ENCODE data around the gene SH3RF3. TPM values are rescaled to one million over a fixed set of nuclear protein-coding genes. Genes with fewer than 3 reads are reported as not detected.

Gene SH3RF3
- total RNA-seq, 1 experiment from 2014 or later = not detected

- no TSS peak for BruUV-seq (replicated peaks)
- ChIA-PET POLR2A (no interaction called here), RAD21 (ENCODE audit: low non-redundant PET in 1 of 2, low total read pairs in 2 of 2, uncharacterized antibody in 2 of 2, unreplicated experiment in 2 of 2) (no interaction called here), CTCF (no interaction called here)
- no peak overlapping the region for H3K4me2 ChIP-seq (ENCODE audit: low read length)
- H3K4me3 ChIP-seq (replicated peaks in 1 of 2; ENCODE audit: low read depth in 1 of 2, low read length in 2 of 2) = no peak overlapping the region
- H3K9me3 ChIP-seq (ENCODE audit: control insufficient read depth in 1 of 2, insufficient read depth in 1 of 2, low read depth in 1 of 2, low read length in 2 of 2) = peaks cover 0 to 4% of the 10 kb centered on the region in 2 experiments; a peak in 2 of 4 replicates
- TF ChIP-seq SRF (IDR thresholded peaks at IDR 0.05; ENCODE audit: low read depth) = no peak
- TF ChIP-seq RAD21 (IDR thresholded peaks at IDR 0.05; ENCODE audit: low read depth) = no peak
- no peak for TF ChIP-seq ELF1 (IDR thresholded peaks at IDR 0.05; ENCODE audit: borderline replicate concordance, low read depth)
- TF ChIP-seq EZH2phosphoT487 (IDR thresholded peaks at IDR 0.05; ENCODE audit: borderline replicate concordance) = no peak
- TF ChIP-seq REST (IDR thresholded peaks at IDR 0.05; ENCODE audit: low read depth) = no peak
- no peak for TF ChIP-seq ATF3 (IDR thresholded peaks at IDR 0.05)
- H3K79me2 ChIP-seq (ENCODE audit: insufficient read depth, low read length) = no peaks in the 10 kb centered on the region
- no peak overlapping the region for H3K9ac ChIP-seq (ENCODE audit: low read length)
- peaks cover 0 to 5% of the 10 kb centered on the region in 2 experiments; a peak in 1 of 4 replicates for H3K4me1 ChIP-seq (ENCODE audit: control insufficient read depth in 1 of 2, insufficient read depth in 2 of 2, low read length in 2 of 2)
- no peaks in the 10 kb centered on the region for H4K20me1 ChIP-seq (ENCODE audit: insufficient read depth)
- intact Hi-C loops (cut with micrococcal nuclease) = no loop called here
- no peak for DNase-seq (ENCODE audit: low read depth, low spot score)
- no peaks in the 10 kb centered on the region for H3K9me2 ChIP-seq (ENCODE audit: insufficient read depth)
- no peaks in the 10 kb centered on the region for H3K36me3 ChIP-seq (ENCODE audit: control insufficient read depth in 1 of 2, insufficient read depth in 2 of 2, low read length in 2 of 2)
- ATAC-seq = no peak
- H3K27me3 ChIP-seq (ENCODE audit: insufficient read depth, low read length) = no peaks in the 10 kb centered on the region
- no peak overlapping the region for H2AFZ ChIP-seq (ENCODE audit: low read depth, low read length, poor library complexity, severe bottlenecking)
- no peak overlapping the region for H3K27ac ChIP-seq (ENCODE audit: low read depth, low read length)
Observed at GRCh38 chr2:109438773-109439389, 309.9 kb downstream of the SH3RF3 start.

All from HCT116 (cell line).